HG02798 (cell line): ENCODE measurements around the gene NSL1.
A peak's percentile ranks its signal among the peaks of the same experiment; 100 is the strongest.

Experiments
- ATAC-seq: cut with Tn5 transposase; IDR thresholded peaks from one replicate; pipeline ENCODE4 v1.9.1; 2021; ENCODE audit warnings: mild to moderate bottlenecking; ENCODE audit not compliant: unreplicated experiment, poor library complexity

The NSL1 gene

DNA sequence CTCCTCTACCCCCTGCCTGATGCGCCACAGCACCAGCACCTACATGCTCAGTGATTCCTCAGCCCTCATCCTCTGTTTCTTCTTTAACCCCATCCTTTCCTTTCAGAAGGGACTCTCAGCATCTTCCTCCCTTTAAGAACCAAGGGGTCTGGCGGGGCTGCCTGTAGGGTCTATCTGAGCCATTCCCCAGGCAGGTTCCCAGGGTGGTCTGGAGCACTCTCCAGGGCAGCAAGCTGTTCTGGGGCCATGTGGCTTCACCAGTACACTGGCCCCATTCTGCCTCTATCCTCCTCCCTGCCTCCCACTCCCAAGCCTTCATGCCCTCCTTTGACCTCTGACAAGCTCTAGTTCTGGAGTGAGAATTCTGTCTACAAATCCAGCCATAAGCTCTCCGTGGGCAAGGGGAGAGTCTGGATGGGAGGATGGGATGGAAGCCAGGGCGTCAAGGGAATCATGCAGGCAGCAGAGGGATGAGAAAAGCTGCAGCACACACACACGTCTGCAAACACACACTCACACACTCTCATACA is 102.3 kb downstream of the NSL1 start:
- no peak for ATAC-seq

- no peak for ATAC-seq
Observed at GRCh38 chr1:212688341-212689047, 103.1 kb downstream of the NSL1 start.

DNA sequence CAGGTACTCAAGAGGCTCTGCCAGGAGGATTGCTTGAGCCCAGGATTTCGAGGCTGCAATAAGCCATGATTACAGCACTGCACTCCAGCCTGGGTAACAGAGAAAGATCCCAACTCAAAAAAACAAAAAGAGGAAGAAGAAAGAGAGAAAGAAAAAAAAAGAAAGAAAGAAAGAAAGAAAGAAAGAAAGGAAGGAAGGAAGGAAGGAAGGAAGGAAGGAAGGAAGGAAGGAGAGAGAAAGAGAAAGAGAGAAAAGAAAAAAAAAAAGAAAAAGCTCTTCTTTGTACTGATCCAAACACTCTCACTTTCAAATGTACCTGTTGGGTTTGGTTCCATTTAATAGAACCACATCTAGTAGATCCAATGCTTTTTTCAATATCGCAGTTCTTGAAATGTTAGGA is 103.8 kb downstream of the NSL1 start:
- ATAC-seq, result no peak

DNA sequence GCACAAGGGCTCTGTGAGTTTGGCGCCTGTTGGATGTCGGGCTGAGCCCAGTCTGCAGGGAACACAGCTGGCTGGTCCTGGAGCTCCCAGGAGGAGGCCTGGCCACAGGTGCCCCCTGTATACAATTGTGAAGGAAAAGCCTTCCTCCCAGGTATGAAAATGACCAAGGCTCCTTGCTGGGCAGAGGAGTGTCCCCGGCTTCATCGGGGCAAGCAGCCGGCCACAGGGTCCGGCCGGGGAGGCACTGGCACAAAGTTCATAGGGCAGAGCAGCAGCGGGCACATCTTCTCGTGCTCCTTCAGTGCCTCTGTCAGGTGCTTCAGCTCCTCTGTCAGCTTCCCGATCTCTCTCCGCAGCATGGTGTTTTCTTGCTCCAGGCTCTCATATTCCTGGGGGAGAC is 105.0 kb downstream of the NSL1 start:
- no peak for ATAC-seq

DNA sequence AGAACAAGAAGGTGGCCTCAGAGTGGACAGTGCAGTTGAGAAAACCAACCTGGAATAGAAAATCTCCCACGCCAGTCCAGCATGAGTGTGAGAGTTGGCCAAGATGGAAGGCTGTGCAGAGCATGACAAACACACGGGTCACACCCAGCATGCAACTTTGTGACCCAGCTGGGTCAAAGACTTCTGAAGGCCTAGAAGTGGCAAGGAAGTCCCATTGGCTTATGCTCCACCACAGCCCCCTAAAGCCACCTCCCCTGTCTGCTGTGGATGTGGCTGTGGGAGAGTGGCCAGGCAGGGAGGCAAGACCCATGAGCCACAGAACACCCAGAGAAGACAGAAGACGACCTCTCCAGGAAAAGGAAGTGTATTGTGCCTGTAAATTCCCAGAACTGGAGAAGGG is 105.5 kb downstream of the NSL1 start:
- ATAC-seq, result no peak

DNA sequence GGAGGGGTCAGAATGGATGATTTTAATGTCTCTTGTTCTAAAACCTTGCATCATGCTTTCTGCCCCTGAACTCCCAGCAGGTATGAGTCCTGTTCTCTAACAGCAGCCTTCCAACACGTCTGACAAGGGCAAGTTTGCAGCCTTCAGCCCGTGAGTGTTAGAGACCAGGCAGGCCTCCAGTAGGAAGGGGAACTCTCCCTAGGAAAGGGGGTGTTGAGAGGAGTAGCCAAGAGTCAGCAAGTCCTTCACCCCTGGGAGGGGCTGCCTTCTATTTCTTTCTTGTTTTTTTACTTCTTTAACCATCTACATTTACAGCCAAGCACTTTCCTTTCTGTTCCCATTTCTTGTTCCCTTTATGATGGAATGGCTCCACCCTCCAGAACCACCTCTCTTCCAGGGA is 106.1 kb downstream of the NSL1 start:
- no peak for ATAC-seq

GRCh38 chr1:212684521-212685090 is 107.0 kb downstream of the NSL1 start:
- no peak for ATAC-seq

DNA sequence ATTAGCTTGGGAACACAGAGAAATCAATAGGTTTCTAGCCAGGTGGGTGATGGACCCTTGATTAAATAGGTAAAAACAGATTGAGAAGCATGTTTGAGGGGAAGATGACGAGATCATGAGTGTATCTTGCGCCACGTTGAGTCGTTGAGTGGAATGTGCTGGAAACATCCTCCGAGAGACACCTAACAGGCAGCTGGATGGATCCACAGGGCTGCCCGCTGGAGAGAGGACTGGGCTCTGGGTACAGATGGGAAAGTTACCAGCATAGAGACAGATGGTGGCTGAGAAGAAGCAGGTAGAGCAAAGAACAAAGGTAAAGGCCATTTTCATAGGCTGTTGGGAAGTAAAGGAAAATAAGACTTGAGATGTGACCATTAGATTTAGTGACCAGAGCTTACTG is 107.5 kb downstream of the NSL1 start:
- no peak for ATAC-seq

- peak; percentile 73 for ATAC-seq
Observed at GRCh38 chr1:212683357-212683722, 108.2 kb downstream of the NSL1 start.

DNA sequence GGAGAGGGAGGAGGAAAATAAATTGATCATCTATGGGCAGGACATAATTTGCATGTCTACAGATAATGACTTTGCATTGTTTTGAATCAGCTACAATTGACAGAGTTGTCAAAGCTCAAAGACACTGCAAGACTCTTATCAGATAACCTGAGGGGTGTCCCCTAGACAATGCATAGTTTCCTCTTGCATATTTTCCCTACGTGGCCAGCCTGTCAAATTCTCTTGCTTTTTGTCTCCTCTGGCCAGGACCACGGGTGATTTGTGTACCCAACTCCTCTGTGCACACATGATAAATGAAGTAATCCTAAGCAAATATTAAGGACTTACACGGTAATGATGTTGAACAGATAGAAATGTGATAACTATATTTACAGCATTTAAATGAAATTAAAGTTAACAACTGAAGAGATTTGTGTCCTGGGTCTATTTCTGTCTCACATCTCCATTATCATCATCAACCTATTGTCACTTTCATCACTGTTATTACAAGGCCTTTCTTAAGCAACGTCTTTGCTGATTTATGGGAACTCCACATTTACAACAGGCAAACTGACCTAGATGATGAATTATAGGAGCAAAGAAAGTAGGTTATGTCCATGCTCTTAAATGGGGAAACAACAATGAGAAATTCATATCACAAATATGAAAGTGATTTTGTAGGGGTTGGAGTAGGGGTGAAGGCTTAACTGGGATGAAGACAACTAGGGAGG is 110.7 kb downstream of the NSL1 start:
- ATAC-seq, result no peak

DNA sequence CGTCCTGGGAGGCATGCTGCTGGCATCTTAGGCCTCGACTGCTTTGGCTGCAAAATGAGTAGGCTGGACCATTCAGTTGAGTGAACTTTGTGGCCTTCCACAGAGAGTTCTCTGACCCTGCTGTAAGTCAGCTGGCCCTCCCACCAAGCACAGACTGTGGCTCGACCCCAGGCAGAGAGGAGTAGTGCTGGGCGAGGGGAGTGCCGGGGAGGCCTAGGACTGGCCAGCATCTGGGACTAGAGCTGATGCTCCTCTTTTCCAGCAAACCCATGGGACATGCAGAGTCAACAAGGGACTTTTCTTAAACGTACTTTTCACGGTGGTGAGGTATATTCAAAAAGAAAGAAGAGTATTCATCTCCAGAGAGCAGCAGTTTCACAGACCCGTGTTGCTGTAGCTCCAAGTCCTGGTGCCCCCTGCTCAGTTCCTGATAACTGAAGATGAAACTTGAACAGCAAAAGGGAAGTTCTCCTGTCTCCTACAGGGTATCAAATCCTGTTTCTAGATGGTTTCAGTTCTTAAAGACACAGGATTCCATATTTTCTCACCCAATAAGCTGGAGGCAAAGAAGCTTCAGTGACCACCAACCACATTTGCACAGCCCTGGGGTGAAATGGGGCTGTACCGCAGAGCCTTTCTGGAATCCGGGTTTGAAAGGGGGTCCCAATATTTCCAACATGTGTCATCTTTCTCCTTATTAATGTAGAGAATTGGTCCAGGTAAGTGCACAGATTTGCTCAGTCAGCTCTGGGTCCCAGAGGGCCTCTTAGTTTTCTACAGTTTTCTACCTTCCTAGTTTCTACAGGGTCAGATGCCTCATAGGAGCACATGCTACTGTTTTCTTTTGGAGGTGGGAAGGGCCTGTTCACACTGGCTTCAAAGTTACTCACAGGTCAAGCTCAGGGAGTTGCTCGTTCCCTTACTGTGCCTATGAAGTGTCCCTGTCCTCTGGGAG is 112.8 kb downstream of the NSL1 start:
- ATAC-seq, result peak; percentile 62

- no peak for ATAC-seq
Observed at GRCh38 chr1:212677573-212677972, 114.0 kb downstream of the NSL1 start.

GRCh38 chr1:212677136-212677535 is 114.4 kb downstream of the NSL1 start:
- ATAC-seq, result no peak
